Activated CD4-positive, alpha-beta T cell treated with anti-CD3 and anti-CD28 coated beads, Interleukin-2, amount 50 U/mL, for 4 hours (primary cell): ENCODE data around the gene PRKN.

Source experiments
- DNase-seq, 2 experiments: peaks; one replicate each; pipeline ENCODE4 v3.0.0-alpha.2; 2020

PRKN gene

DNA sequence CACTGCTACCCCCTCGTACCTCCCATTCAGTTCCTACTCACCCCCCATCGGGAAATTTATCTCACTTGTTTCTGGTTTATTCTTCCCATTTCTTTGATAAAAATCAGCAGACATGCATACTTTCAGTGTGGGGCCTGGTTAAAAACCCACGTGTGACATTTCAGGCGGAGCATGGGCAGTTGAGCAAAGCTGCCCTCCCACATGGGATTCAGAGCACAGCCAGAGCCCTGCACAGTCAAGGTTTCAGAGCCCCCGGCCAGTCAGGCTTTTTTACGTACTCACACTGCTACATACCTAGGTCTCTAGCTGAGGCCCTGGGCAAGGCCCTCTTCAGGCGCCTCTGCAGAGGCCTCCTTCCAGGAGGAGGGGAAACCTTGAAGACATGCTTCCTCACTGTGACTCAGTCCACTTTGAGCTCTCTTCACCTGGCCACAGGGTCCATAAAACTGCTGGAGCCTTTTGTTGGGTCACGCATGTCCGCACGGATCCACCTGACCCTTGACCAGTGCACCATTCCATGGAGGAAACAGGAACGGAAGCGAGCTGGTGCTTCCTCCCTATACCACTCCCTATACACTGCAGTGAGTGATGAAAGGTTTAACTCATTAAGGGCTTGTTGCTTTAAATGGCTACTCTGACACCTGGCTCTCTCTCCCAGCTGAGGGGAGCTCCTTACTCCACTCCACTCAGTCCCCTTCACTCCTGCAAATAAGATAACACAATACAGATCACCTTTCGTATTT is 713.3 kb downstream of the PRKN start:
- no peak for DNase-seq

DNA sequence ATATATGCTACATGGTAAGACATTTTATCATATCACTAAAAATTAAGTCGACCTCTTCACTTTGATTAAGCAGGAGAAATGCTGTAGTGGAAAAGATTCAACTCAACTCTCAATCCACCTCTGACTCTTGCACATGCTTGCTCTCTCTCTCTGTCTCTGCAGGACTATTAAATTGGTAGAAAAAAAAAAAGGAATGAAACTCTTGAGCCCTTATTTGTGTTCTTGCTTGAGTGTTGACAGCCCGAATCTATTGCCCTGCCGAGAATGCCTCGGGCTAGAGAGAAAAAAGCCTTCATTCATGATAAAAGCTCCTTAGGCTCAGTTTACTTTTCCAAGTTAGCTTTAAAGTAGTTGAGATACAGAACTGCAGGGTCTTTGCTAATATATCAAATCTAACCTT is 722.2 kb downstream of the PRKN start:
- DNase-seq = no peak

DNA sequence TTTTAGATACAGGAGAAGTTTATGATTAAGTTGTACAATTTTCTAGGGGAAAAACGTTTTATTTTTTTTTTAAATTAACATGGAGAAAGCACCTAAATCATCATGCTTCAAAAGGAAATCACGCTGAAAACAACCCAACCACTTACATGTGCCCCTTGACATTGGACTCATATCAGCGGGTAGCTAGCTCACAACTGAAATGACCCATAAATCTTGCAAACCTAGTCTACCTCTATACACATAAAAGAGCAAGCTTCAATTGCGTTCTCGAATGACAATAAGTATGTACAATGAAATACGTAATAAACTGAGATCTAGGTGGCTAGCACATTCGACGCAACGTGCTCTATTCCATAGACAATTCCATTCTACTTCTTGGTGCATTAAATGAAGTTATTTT is 730.8 kb downstream of the PRKN start:
- no peak for DNase-seq

- DNase-seq = no peak
These were observed 741.6 kb downstream of the PRKN start for GRCh38 chr6:161985876-161986423.

GRCh38 chr6:161984713-161985112 is 742.9 kb downstream of the PRKN start:
- DNase-seq = no peak

DNA sequence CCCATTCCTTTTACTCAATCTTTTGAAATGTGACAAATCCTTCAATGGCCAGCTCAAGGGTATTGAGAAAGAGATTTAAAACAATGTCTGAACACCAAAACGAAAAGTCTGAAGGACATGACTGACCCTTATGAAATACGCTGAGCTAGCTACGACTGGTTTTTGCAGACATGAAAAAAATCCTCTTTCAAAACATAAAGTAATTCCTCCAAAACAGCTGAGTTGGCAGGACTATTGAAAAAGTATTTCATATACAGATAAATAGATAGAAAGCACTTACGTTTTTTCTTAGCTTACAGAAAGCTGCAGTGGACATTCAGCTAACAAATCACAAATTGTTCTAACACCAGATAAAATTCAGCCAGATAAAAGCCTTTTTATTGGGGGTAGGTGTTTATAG is 751.0 kb downstream of the PRKN start:
- no peak for DNase-seq

DNA sequence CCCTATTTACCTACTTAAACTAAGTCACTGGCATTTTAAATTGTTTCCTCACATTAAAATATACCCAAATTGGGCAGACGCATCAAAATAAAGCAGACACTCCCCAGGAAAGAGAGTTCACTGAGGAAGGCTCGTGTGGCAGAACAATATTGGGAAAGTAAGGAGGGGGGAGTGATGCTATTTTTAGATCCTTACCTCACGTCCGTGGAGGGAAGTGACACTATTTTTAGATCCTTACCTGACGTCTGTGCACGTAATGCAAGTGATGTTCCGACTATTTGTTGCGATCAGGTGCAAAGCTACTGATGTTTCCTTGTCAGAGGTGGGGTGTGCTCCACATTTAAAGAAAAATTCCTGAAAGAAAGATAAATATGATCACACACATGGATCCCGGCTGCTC is 754.5 kb downstream of the PRKN start:
- no peak for DNase-seq

DNA sequence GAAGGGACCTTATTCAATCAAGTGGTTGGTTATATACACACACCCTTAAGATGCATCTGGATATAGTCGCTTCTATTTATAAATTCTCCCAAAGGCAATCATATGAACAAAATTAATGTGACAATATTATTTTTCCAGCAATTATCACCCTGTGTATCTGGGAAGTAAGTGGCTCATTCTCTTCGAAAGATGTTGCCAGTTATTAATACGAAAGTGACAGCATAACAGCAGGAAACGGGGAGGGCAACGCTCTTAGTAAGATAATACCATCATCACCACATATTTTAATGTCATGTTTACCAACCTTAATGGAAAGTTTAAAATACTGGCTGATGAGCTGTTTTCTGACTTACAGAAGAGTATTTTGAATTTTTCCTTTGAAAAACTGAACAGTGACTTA is 756.5 kb downstream of the PRKN start:
- no peak for DNase-seq

DNA sequence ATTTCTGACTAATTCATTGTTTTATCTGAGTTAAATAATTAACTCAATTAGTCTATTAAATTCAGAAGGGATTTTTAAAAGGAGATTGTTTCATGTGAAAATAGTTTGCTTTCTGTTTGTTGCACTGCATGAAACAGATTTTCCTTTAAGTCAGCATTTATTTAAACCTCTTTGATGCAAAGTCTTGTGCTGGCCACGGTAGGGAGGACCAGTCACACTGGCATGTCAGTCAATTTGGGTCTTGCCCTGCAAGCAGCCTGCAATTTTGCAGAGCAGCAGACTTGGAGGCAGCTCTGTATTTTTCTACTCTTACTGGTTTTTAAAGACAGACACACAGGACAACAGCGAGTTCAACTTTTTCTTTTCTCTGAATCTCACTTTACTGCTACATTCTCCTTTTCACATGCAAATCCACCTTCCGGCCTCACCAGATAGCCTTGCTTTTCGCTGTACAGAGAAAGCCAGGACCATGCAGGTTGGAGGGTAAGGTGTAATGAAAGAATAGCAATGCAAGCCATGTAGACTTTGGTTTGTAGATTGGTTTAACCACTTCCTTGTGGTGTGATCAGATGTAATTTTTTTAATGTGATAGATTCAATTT is 763.8 kb downstream of the PRKN start:
- no peak for DNase-seq

GRCh38 chr6:161963181-161963580 is 764.4 kb downstream of the PRKN start:
- no peak for DNase-seq

- DNase-seq = no peak
These were observed 765.8 kb downstream of the PRKN start for GRCh38 chr6:161961796-161962195.

GRCh38 chr6:161961046-161961445 is 766.5 kb downstream of the PRKN start:
- no peak for DNase-seq

DNA sequence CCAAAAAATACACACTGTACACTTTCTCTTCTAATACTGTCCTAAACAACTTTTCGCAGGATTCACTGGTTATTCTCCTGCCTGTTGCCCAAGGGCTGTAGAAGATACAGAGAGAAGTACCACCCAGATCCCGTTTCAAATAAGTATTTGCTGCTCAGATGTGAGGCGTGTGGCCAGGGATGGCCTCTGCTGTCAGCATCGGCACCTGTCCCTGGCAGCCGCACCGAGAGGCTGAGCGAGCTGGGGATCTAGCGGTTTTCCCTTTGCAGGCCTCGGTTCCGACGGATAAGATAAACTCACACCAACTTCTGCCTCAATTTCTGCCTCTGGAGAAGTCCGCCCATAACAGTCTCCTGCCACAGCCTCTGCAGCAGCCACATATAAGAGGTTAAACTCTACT is 768.5 kb downstream of the PRKN start:
- DNase-seq = no peak

DNA sequence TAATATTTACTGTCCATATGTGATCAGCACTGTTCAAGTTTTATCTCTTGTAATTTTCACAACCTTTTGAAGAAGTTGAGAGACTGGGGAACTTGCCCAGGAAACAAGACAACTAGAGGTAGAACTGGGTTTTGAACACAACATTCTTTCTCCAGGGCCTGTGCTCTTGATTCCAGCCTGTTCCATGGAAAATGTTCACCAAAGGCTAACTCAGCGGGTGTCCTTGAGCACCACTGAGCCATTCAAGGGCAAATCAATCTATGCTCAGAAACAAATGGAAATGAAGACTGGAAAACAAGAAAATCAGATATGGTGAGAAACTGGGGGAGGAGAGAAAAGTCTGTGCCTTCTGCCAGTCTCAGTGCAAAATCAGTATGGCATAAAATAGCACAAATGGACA is 771.5 kb downstream of the PRKN start:
- DNase-seq = no peak

DNA sequence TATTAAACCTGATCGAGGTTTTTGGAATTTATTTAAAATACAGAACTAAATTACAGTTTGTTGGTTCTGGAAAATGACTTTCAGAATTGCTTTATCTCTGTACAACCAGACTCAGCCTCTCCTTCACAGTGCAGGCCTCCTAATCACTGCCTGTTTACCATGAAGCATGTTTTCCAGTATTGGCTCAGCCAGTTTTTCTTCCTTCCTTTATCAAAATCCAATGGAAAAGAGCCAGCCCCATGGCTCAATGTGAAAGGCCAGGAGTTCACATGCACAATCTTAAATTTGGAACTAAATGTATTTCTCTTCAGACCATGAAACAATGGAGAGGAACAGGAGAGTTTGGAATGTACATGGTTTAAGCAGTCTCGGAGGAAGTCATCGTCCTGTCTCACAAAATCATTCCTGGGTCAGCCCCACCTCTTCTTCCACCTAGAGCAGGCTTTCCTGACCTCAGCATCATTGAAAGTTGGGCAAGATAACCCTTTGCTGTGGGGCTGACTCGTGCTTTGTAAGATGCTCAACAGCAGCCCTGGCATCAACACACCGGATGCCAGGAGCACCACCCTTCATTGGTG is 772.8 kb downstream of the PRKN start:
- no peak for DNase-seq

DNA sequence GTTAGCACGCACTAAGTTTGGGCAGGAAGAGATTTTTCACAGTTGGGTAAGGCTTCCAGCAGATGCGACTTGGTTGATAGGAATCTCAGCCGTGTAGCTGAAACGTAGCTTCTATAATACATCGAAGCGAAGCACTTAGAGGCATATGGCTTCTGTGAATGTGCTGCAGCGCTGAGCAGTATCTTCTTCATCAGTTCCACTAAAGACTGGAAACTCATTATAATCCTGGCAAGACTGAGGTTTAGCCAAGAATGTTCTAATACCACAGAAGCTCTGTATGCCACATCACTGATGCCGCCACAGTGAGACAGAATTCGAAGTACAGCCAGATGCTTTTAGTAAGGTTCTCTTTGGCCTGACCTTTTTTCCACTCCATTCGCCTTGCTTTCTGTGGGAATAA is 773.5 kb downstream of the PRKN start:
- no peak for DNase-seq

GRCh38 chr6:161951126-161951525 is 776.4 kb downstream of the PRKN start:
- DNase-seq = no peak

GRCh38 chr6:161949531-161949930 is 778.0 kb downstream of the PRKN start:
- no peak for DNase-seq

DNA sequence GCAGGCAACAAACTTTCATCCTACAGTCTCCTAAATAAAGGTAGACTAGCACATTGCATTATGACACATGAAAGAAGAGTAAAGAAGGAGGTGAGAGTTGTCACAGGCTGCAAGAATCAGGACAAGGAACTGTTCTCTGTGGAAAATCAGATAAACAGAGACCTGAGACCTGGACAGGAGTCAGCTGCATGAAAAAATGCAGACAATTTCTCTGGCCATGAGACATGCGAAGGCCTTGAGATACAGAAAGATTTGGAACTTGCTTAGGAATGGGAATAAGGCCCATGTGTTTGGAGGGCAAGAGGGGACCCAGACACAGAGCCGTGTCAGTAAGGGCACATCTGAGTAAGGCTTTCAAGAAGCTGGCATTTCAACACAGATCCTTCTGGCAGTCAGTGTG is 779.1 kb downstream of the PRKN start:
- no peak for DNase-seq

- DNase-seq = no peak
These were observed 780.2 kb downstream of the PRKN start for GRCh38 chr6:161947371-161947770.

- DNase-seq = no peak
These were observed 781.1 kb downstream of the PRKN start for GRCh38 chr6:161946461-161946860.

GRCh38 chr6:161943561-161943960 is 784.0 kb downstream of the PRKN start:
- no peak for DNase-seq

- no peak for DNase-seq
These were observed 786.0 kb downstream of the PRKN start for GRCh38 chr6:161941565-161941964.

DNA sequence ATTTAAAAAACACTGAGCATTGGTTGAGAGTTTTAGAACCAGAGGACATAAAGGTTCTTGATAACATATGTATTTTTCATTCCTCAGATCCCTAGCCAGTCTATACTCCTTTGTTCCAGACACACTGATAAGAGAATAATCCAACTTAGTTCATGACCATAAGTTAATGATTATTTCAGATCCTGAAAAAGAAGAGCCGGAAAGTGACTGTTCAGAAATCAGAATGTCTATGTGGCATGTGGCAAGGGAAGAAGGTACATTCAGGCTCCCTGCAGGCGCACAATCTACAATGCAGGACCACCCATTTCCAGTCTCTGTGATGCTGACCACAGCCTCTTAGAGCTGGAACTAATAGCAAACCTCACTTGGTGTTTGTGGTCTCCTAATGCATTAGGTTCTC is 787.0 kb downstream of the PRKN start:
- no peak for DNase-seq
